H1 (cell line): Measurements from ENCODE around the gene UBE2E2. TPM values are rescaled to one million over a fixed set of nuclear protein-coding genes. Genes with fewer than 3 reads are reported as not detected.

Source experiments
- KDM4A ChIP-seq: IDR thresholded peaks from one replicate; pipeline ENCODE4 v1.7.1; 2012; ENCODE audit warnings: low read depth, mild to moderate bottlenecking, moderate library complexity, low read length, inconsistent platforms; ENCODE audit not compliant: severe bottlenecking
- MAX ChIP-seq: IDR thresholded peaks from 2 replicates; pipeline ENCODE4 v1.6.1; 2012; ENCODE audit warnings: inconsistent platforms
- RBBP5 ChIP-seq: IDR thresholded peaks from 2 replicates; pipeline ENCODE4 v1.7.1; 2012; ENCODE audit warnings: low read depth, mild to moderate bottlenecking, inconsistent platforms, low read length, moderate library complexity, borderline replicate concordance
- RFX5 ChIP-seq: IDR thresholded peaks from 2 replicates; pipeline ENCODE4 v1.6.1; 2011; ENCODE audit warnings: low read depth, low read length, improper control_type of control experiment, borderline replicate concordance
- TAF1 ChIP-seq: IDR thresholded peaks from 2 replicates; pipeline ENCODE4 v1.6.1; 2011; ENCODE audit warnings: mild to moderate bottlenecking, low read depth, low read length
- polyA plus RNA-seq, 7 experiments: library from polyadenylated mRNA; depleted of rRNA in 3 of 7; stranded (reverse) in 5 of 7; unstranded in 2 of 7; fragments of >200 nt in 5 of 7; fragments of 200-250 nt in 2 of 7; gene quantifications; 1 replicate in 5 of 7; 2 replicates in 1 of 7; 4 replicates in 1 of 7; pipeline versions ENCODE4 v1.2.1 to v1.2.3, GENCODE V29; 2011 to 2013; ENCODE audit warnings: missing spikeins in 2 of 7, mixed read lengths in 2 of 7
- total RNA-seq: library from RNA; stranded (reverse); fragmentation: NEBNext Ultra II Directional; extraction: Animal tissue kit (Norgen Biotek cat#: 25700); gene quantifications from 2 replicates; pipeline ENCODE4 v1.2.1, GENCODE V29; 2021

UBE2E2 gene
- total and polyA plus RNA-seq, 2 of the 8 experiments (the other 6 are each of a cell fraction or from before 2014, with no cell fraction given), result 57.6 to 70.6 TPM

- TF ChIP-seq KDM4A (no peak), MAX (no peak), TAF1 (no peak), RBBP5 (no peak), RFX5 (no peak)
These were observed 140.4 kb downstream of the UBE2E2 start (continued) for GRCh38 chr3:23343509-23343908.
